Measurements from ENCODE around the gene MEX3B.

DNA sequence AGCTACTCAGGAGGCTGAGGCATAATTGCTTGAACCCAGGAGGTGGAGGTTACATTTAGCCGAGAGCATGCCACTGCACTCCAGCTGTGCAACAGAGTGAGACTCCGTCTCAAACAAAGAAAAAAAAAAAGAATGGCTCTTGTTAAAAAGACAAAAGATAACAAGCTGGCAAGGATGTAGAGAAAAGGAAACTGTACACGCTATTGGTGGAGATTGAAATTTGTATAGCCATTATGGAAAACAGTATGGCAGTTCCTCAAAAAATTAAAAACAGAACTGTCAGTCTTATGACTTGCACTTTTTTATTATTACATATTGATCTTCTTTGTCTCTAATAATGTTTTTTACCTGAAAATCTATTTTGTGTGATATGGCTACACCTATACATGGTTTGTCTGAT is 41.9 kb downstream of the MEX3B start:
- TF ChIP-seq TAF1 (IDR thresholded peaks at IDR 0.05; ENCODE audit: borderline replicate concordance, low read depth, low read length) (no peak), POLR2A (IDR thresholded peaks at IDR 0.05; ENCODE audit: low read depth, low read length) (no peak), POLR2AphosphoS5 (IDR thresholded peaks at IDR 0.05; ENCODE audit: low read depth, low read length) (no peak)
